ENCODE data around the gene DGUOK.
"Not testable (repeated sequence)": the region's sequence is repeated elsewhere in the genome, so short reads cannot be mapped to it uniquely, and the experiment has no call there.

DNA sequence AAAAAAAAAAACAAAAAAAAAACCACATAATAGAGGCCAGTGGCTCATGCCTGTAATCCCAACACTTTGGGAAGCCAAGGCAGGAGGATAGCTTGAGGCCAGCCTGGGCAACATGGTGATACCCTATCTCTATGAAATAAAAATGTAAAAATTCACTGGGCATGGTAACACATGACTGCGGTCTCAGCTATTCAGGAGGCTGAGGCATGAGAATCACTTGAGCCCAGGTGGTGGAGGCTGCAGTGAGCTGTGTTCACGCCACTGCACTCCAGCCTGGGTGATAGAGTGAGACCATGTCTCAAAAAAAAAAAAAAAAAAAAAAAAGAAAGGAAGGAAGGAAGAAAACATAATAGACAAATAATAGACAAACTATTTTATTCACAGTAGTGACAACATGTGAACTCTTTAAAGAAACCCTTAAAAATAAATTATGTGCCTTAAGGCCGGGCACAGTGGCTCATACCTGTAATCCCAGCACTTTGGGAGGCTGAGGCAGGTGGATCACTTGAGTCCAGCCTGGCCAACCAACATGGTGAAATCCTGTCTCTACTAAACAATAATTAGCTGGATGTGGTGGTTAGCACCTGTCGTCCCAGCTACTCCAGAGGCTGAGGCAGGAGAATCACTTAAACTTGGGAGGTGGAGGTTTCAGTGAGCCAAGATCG lies 22.6 kb upstream of the DGUOK start:
- TF ChIP-seq, protein P1, sequence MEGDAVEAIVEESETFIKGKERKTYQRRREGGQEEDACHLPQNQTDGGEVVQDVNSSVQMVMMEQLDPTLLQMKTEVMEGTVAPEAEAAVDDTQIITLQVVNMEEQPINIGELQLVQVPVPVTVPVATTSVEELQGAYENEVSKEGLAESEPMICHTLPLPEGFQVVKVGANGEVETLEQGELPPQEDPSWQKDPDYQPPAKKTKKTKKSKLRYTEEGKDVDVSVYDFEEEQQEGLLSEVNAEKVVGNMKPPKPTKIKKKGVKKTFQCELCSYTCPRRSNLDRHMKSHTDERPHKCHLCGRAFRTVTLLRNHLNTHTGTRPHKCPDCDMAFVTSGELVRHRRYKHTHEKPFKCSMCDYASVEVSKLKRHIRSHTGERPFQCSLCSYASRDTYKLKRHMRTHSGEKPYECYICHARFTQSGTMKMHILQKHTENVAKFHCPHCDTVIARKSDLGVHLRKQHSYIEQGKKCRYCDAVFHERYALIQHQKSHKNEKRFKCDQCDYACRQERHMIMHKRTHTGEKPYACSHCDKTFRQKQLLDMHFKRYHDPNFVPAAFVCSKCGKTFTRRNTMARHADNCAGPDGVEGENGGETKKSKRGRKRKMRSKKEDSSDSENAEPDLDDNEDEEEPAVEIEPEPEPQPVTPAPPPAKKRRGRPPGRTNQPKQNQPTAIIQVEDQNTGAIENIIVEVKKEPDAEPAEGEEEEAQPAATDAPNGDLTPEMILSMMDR (conservative IDR thresholded peaks at IDR 0.05 in 1 of 2, IDR thresholded peaks at IDR 0.05 in 1 of 2; ENCODE audit: extremely low read depth in 1 of 2, insufficient read depth in 1 of 2, low read depth in 1 of 2, low read length in 2 of 2), result not testable (repeated sequence)
- not testable (repeated sequence) for TF ChIP-seq EZH2 (IDR thresholded peaks at IDR 0.05; ENCODE audit: borderline replicate concordance, low read length)

All from mammary epithelial cell (primary cell).